Activated CD8-positive, alpha-beta T cell treated with anti-CD3 and anti-CD28 coated beads, Interleukin-2, amount 10 ng/mL, durations not matched to agents 7 days and 5 days (primary cell): ENCODE results near the gene CLRN3. TPM values are rescaled to one million over a fixed set of nuclear protein-coding genes. Genes with fewer than 3 reads are reported as not detected.
A peak's percentile ranks its signal among the peaks of the same experiment; 100 is the strongest.

Experiments used
- ATAC-seq: fragments of 150-1000 bp; cut with Tn5 transposase; one replicate; pipeline ENCODE4 v1.10.0; 2021; ENCODE audit warnings: moderate library complexity
- CTCF ChIA-PET: fragments of 350-600 bp; sonication (Branson Sonifier 250); formaldehyde crosslinking; loops from one replicate; lab custom pipeline; 2021; ENCODE audit warnings: antibody characterized with exemption; lab: Charles Lee
- POLR2A ChIA-PET: fragments of 350-600 bp; sonication (Branson Sonifier 250); formaldehyde crosslinking; loops from one replicate; lab custom pipeline; 2021; ENCODE audit warnings: antibody characterized with exemption; lab: Charles Lee
- DNase-seq: peaks from one replicate; pipeline ENCODE4 v3.0.0-alpha.2; 2020
- H3K27ac Mint-ChIP-seq: one replicate; pipeline ENCODE4 v1.8.0; 2021; ENCODE audit warnings: mild to moderate bottlenecking, mixed read lengths
- H3K27me3 Mint-ChIP-seq: one replicate; pipeline ENCODE4 v1.8.0; 2021; ENCODE audit warnings: low read depth, mixed read lengths
- H3K36me3 Mint-ChIP-seq: one replicate; pipeline ENCODE4 v1.8.0; 2021; ENCODE audit warnings: low read depth, mixed read lengths
- H3K4me1 Mint-ChIP-seq: one replicate; pipeline ENCODE4 v1.8.0; 2021; ENCODE audit warnings: low read depth, mixed read lengths
- H3K4me3 Mint-ChIP-seq: one replicate; pipeline ENCODE4 v1.8.0; 2021; ENCODE audit warnings: mild to moderate bottlenecking, mixed read lengths
- H3K9me3 Mint-ChIP-seq: one replicate; pipeline ENCODE4 v1.8.0; 2022; ENCODE audit warnings: mixed read lengths; ENCODE audit not compliant: insufficient read depth
- total RNA-seq, 2 experiments: library from RNA; stranded (reverse); gene quantifications; one replicate each; pipeline ENCODE4 v1.2.3, GENCODE V29; 2021

CLRN3 gene
- total RNA-seq, 2 experiments from 2014 or later, result not detected

GRCh38 chr10:127915324-127915723, 22.6 kb upstream of the CLRN3 start:
- Mint-ChIP-seq H3K27me3 (peaks cover under 1% of the 10 kb centered on the region), H3K36me3 (no peaks in the 10 kb centered on the region), H3K4me1 (peaks cover 9% of the 10 kb centered on the region), H3K9me3 (no peaks in the 10 kb centered on the region), H3K4me3 (no peak overlapping the region), H3K27ac (no peak overlapping the region)
- POLR2A ChIA-PET, result no interaction called here
- CTCF ChIA-PET, result interaction anchor here (1.5 kb wide), 1 partner anchor 96 kb away, joined by 7 read pairs; no protein-coding TSS in a partner anchor
- DNase-seq (no peak), ATAC-seq (no peak)

GRCh38 chr10:127913368-127913759, 20.6 kb upstream of the CLRN3 start:
- no peaks in the 10 kb centered on the region for H3K4me1 Mint-ChIP-seq
- H3K27me3 Mint-ChIP-seq, result peaks cover 15% of the 10 kb centered on the region
- no peak overlapping the region for H3K27ac Mint-ChIP-seq
- ChIA-PET POLR2A (no interaction called here), CTCF (no interaction called here)
- ATAC-seq, result no peak
- H3K4me3 Mint-ChIP-seq, result no peak overlapping the region
- no peaks in the 10 kb centered on the region for H3K36me3 Mint-ChIP-seq
- no peak for DNase-seq
- no peaks in the 10 kb centered on the region for H3K9me3 Mint-ChIP-seq

GRCh38 chr10:127912607-127913367, 20.0 kb upstream of the CLRN3 start:
- no peaks in the 10 kb centered on the region for H3K9me3 Mint-ChIP-seq

GRCh38 chr10:127911867-127912257, 19.1 kb upstream of the CLRN3 start:
- ChIA-PET POLR2A (no interaction called here), CTCF (interaction anchor here (1.5 kb wide), 1 partner anchor 9 kb away, joined by 3 read pairs; no protein-coding TSS in a partner anchor)
- no peak overlapping the region for H3K27ac Mint-ChIP-seq
- H3K36me3 Mint-ChIP-seq, result no peaks in the 10 kb centered on the region
- no peaks in the 10 kb centered on the region for H3K4me1 Mint-ChIP-seq
- H3K27me3 Mint-ChIP-seq, result peaks cover 21% of the 10 kb centered on the region
- no peak overlapping the region for H3K4me3 Mint-ChIP-seq
- DNase-seq (no peak), ATAC-seq (no peak)
- no peaks in the 10 kb centered on the region for H3K9me3 Mint-ChIP-seq

More at GRCh38 chr10:127912607-127913367, 20.0 kb upstream of the CLRN3 start:
- H3K36me3 Mint-ChIP-seq, result no peaks in the 10 kb centered on the region
- no peaks in the 10 kb centered on the region for H3K4me1 Mint-ChIP-seq
- no peak for DNase-seq
- no peak for ATAC-seq
- H3K27ac Mint-ChIP-seq, result no peak overlapping the region
- ChIA-PET POLR2A (no interaction called here), CTCF (no interaction called here)
- H3K4me3 Mint-ChIP-seq, result no peak overlapping the region
- H3K27me3 Mint-ChIP-seq, result peaks cover 20% of the 10 kb centered on the region

- no peak for ATAC-seq
- DNase-seq, result no peak
Observed at GRCh38 chr10:127911218-127911866, 18.6 kb upstream of the CLRN3 start.

GRCh38 chr10:127910464-127910770, 17.7 kb upstream of the CLRN3 start:
- no peak overlapping the region for H3K4me3 Mint-ChIP-seq
- H3K4me1 Mint-ChIP-seq, result no peaks in the 10 kb centered on the region
- ATAC-seq (no peak), DNase-seq (no peak)
- no peaks in the 10 kb centered on the region for H3K36me3 Mint-ChIP-seq
- H3K9me3 Mint-ChIP-seq, result no peaks in the 10 kb centered on the region
- no peak overlapping the region for H3K27ac Mint-ChIP-seq
- ChIA-PET POLR2A (no interaction called here), CTCF (no interaction called here)
- H3K27me3 Mint-ChIP-seq, result peaks cover 29% of the 10 kb centered on the region

More at GRCh38 chr10:127911218-127911866, 18.6 kb upstream of the CLRN3 start:
- no peak overlapping the region for H3K4me3 Mint-ChIP-seq
- POLR2A ChIA-PET, result no interaction called here
- H3K4me1 Mint-ChIP-seq, result no peaks in the 10 kb centered on the region
- H3K36me3 Mint-ChIP-seq, result no peaks in the 10 kb centered on the region
- H3K9me3 Mint-ChIP-seq, result no peaks in the 10 kb centered on the region
- CTCF ChIA-PET, result interaction anchor here (1.5 kb wide), 1 partner anchor 10 kb away, joined by 3 read pairs; no protein-coding TSS in a partner anchor
- no peak overlapping the region for H3K27ac Mint-ChIP-seq
- peaks cover 22% of the 10 kb centered on the region for H3K27me3 Mint-ChIP-seq

- ATAC-seq (no peak), DNase-seq (no peak)
- Mint-ChIP-seq H3K4me3 (no peak overlapping the region), H3K36me3 (no peaks in the 10 kb centered on the region), H3K9me3 (no peaks in the 10 kb centered on the region), H3K27me3 (peaks cover 34% of the 10 kb centered on the region), H3K4me1 (no peaks in the 10 kb centered on the region), H3K27ac (no peak overlapping the region)
- ChIA-PET CTCF (no interaction called here), POLR2A (no interaction called here)
Observed at GRCh38 chr10:127909716-127910463, 17.1 kb upstream of the CLRN3 start.

- DNase-seq, result no peak
- no peaks in the 10 kb centered on the region for H3K9me3 Mint-ChIP-seq
Observed at GRCh38 chr10:127908959-127909267, 16.2 kb upstream of the CLRN3 start.

GRCh38 chr10:127908106-127908958, 15.6 kb upstream of the CLRN3 start:
- Mint-ChIP-seq H3K27ac (no peak overlapping the region), H3K36me3 (no peaks in the 10 kb centered on the region), H3K27me3 (peaks cover 45% of the 10 kb centered on the region), H3K9me3 (no peaks in the 10 kb centered on the region), H3K4me3 (peak overlapping the region; percentile 12), H3K4me1 (no peaks in the 10 kb centered on the region)
- ChIA-PET POLR2A (interaction anchor here (0.6 kb wide), 1 partner anchor 161 kb away, joined by 3 read pairs; no protein-coding TSS in a partner anchor), CTCF (interaction anchor here (0.9 to 5.5 kb wide), 2 partner anchors 103 to 161 kb away, joined by 4 to 82 read pairs; no protein-coding TSS in a partner anchor)
- DNase-seq, result no peak
- ATAC-seq, result no peak

More at GRCh38 chr10:127908959-127909267, 16.2 kb upstream of the CLRN3 start:
- ChIA-PET CTCF (interaction anchor here (5.5 kb wide), 1 partner anchor 102 kb away, joined by 82 read pairs; no protein-coding TSS in a partner anchor), POLR2A (no interaction called here)
- Mint-ChIP-seq H3K4me3 (no peak overlapping the region), H3K27me3 (peaks cover 41% of the 10 kb centered on the region), H3K36me3 (no peaks in the 10 kb centered on the region), H3K4me1 (no peaks in the 10 kb centered on the region), H3K27ac (no peak overlapping the region)
- ATAC-seq, result no peak

- Mint-ChIP-seq H3K27me3 (peaks cover 51% of the 10 kb centered on the region), H3K36me3 (no peaks in the 10 kb centered on the region), H3K4me3 (peak overlapping the region; percentile 12), H3K4me1 (no peaks in the 10 kb centered on the region), H3K9me3 (no peaks in the 10 kb centered on the region), H3K27ac (no peak overlapping the region)
- CTCF ChIA-PET, result interaction anchor here (0.6 to 5.5 kb wide), 15 partner anchors 13 to 162 kb away, joined by 3 to 82 read pairs (median 5); no protein-coding TSS in a partner anchor
- ATAC-seq (peak; percentile 32), DNase-seq (no peak)
- POLR2A ChIA-PET, result interaction anchor here (0.6 kb wide), 1 partner anchor 162 kb away, joined by 3 read pairs; no protein-coding TSS in a partner anchor
Observed at GRCh38 chr10:127907411-127908105, 14.8 kb upstream of the CLRN3 start.
